Stimulated activated CD8-positive, alpha-beta memory T cell treated with anti-CD3 and anti-CD28 coated beads, Interleukin-15, amount 100 ng/mL, for 48 hours (primary cell): ENCODE results near the gene DIP2C.
"Not testable (repeated sequence)": the region's sequence is repeated elsewhere in the genome, so short reads cannot be mapped to it uniquely, and the experiment has no call there.

Experiments used
- DNase-seq, 2 donors: peaks; one replicate each; pipeline ENCODE4 v3.0.0-alpha.2; 2020; ENCODE audit warnings: low read depth in 2 of 2

DIP2C gene

GRCh38 chr10:451856-452255 is 237.6 kb downstream of the DIP2C start:
- DNase-seq: no peak

GRCh38 chr10:451021-451471 is 238.4 kb downstream of the DIP2C start:
- DNase-seq: peak; percentile 35 to 54

- DNase-seq: no peak
Observed at GRCh38 chr10:450463-450862, 239.0 kb downstream of the DIP2C start.

- DNase-seq: not testable (repeated sequence)
Observed at GRCh38 chr10:449331-449730, 240.1 kb downstream of the DIP2C start.

- no peak for DNase-seq
Observed at GRCh38 chr10:443459-443858, 246.0 kb downstream of the DIP2C start.

GRCh38 chr10:442209-442608 is 247.3 kb downstream of the DIP2C start:
- no peak for DNase-seq

GRCh38 chr10:441659-442058 is 247.8 kb downstream of the DIP2C start:
- DNase-seq: no peak

GRCh38 chr10:440127-440526 is 249.3 kb downstream of the DIP2C start:
- DNase-seq: no peak

- DNase-seq: no peak
Observed at GRCh38 chr10:437698-438490, 251.6 kb downstream of the DIP2C start.

GRCh38 chr10:436911-437665 is 252.4 kb downstream of the DIP2C start:
- DNase-seq: no peak

- DNase-seq: no peak
Observed at GRCh38 chr10:436013-436697, 253.3 kb downstream of the DIP2C start.

GRCh38 chr10:435397-435796 is 254.1 kb downstream of the DIP2C start:
- no peak for DNase-seq

GRCh38 chr10:429696-430095 is 259.8 kb downstream of the DIP2C start:
- no peak for DNase-seq

GRCh38 chr10:427761-428519 is 261.5 kb downstream of the DIP2C start:
- DNase-seq: no peak

- not testable (repeated sequence) for DNase-seq
Observed at GRCh38 chr10:425365-425764, 264.1 kb downstream of the DIP2C start.

- DNase-seq: not testable (repeated sequence)
Observed at GRCh38 chr10:424724-425123, 264.7 kb downstream of the DIP2C start.

- no peak for DNase-seq
Observed at GRCh38 chr10:423178-423577, 266.3 kb downstream of the DIP2C start.

GRCh38 chr10:422675-423074 is 266.8 kb downstream of the DIP2C start:
- no peak for DNase-seq

GRCh38 chr10:422241-422640 is 267.2 kb downstream of the DIP2C start:
- no peak for DNase-seq

GRCh38 chr10:421170-421569 is 268.3 kb downstream of the DIP2C start:
- no peak for DNase-seq
